Measurements from ENCODE around the gene PPFIA1. TPM values are rescaled to one million over a fixed set of nuclear protein-coding genes. Genes with fewer than 3 reads are reported as not detected.

PPFIA1 gene
- total RNA-seq, 1 donor from 2014 or later: 45.3 TPM

GRCh38 chr11:70424765-70425344 is 154.4 kb downstream of the PPFIA1 start:
- H3K36me3 ChIP-seq: peaks cover 97% of the 10 kb centered on the region
- no peaks in the 10 kb centered on the region for H3K27me3 ChIP-seq (ENCODE audit: low read depth)
- H3K4me1 ChIP-seq: no peaks in the 10 kb centered on the region
- no peak overlapping the region for H3K4me3 ChIP-seq
- DNase-seq: no peak
- TF ChIP-seq CTCF (IDR thresholded peaks at IDR 0.05; ENCODE audit: borderline replicate concordance): no peak
- intact Hi-C loops (cut with micrococcal nuclease): no loop called here
- no peak overlapping the region for H3K27ac ChIP-seq (replicated peaks)
- no peaks in the 10 kb centered on the region for H3K9me3 ChIP-seq (replicated peaks)

GRCh38 chr11:70427436-70427835 is 156.9 kb downstream of the PPFIA1 start:
- Histone ChIP-seq H3K4me1 (no peaks in the 10 kb centered on the region), H3K4me3 (no peak overlapping the region), H3K9me3 (replicated peaks) (no peaks in the 10 kb centered on the region), H3K36me3 (peaks cover 97% of the 10 kb centered on the region), H3K27ac (replicated peaks) (no peak overlapping the region), H3K27me3 (ENCODE audit: low read depth) (no peaks in the 10 kb centered on the region)
- TF ChIP-seq CTCF (IDR thresholded peaks at IDR 0.05; ENCODE audit: borderline replicate concordance): no peak
- no peak for DNase-seq
- intact Hi-C loops (cut with micrococcal nuclease): no loop called here

- H3K36me3 ChIP-seq: peaks cover 97% of the 10 kb centered on the region
- H3K27me3 ChIP-seq (ENCODE audit: low read depth): no peaks in the 10 kb centered on the region
- TF ChIP-seq CTCF (IDR thresholded peaks at IDR 0.05; ENCODE audit: borderline replicate concordance): no peak
- H3K4me3 ChIP-seq: no peak overlapping the region
- no peak for DNase-seq
- no peak overlapping the region for H3K27ac ChIP-seq (replicated peaks)
- H3K9me3 ChIP-seq (replicated peaks): no peaks in the 10 kb centered on the region
- intact Hi-C loops (cut with micrococcal nuclease): no loop called here
- H3K4me1 ChIP-seq: no peaks in the 10 kb centered on the region
Measured at GRCh38 chr11:70428701-70429427, 158.4 kb downstream of the PPFIA1 start.

GRCh38 chr11:70429428-70429705 is 158.9 kb downstream of the PPFIA1 start:
- no peak overlapping the region for H3K4me3 ChIP-seq
- H3K36me3 ChIP-seq: peaks cover 97% of the 10 kb centered on the region
- no peaks in the 10 kb centered on the region for H3K4me1 ChIP-seq
- H3K27ac ChIP-seq (replicated peaks): no peak overlapping the region
- H3K27me3 ChIP-seq (ENCODE audit: low read depth): no peaks in the 10 kb centered on the region
- intact Hi-C loops (cut with micrococcal nuclease): no loop called here
- H3K9me3 ChIP-seq (replicated peaks): no peaks in the 10 kb centered on the region
- DNase-seq: no peak
- no peak for TF ChIP-seq CTCF (IDR thresholded peaks at IDR 0.05; ENCODE audit: borderline replicate concordance)

- DNase-seq: no peak
- no peak for TF ChIP-seq CTCF (IDR thresholded peaks at IDR 0.05; ENCODE audit: borderline replicate concordance)
- Histone ChIP-seq H3K27ac (replicated peaks) (no peak overlapping the region), H3K4me1 (no peaks in the 10 kb centered on the region), H3K36me3 (peaks cover 97% of the 10 kb centered on the region), H3K4me3 (no peak overlapping the region), H3K9me3 (replicated peaks) (no peaks in the 10 kb centered on the region), H3K27me3 (ENCODE audit: low read depth) (no peaks in the 10 kb centered on the region)
- intact Hi-C loops (cut with micrococcal nuclease): no loop called here
Measured at GRCh38 chr11:70429724-70430521, 159.4 kb downstream of the PPFIA1 start.
